Stomach (tissue), 9 donors: Measurements from ENCODE around the gene PROS1. TPM values are rescaled to one million over a fixed set of nuclear protein-coding genes. Genes with fewer than 3 reads are reported as not detected.

Source experiments
- DNase-seq, 2 donors: peaks; one replicate each; pipeline versions ENCODE4 v3.0.0 to v3.0.0-alpha.2; 2013 to 2019
- H3K27ac ChIP-seq, 5 donors: fragments of 200-600 bp in 4 of 5; sonication (generic) in 4 of 5; one replicate each; pipeline ENCODE4 v1.5.1; 2013 to 2019; ENCODE audit warnings: mild to moderate bottlenecking in 1 of 5, moderate library complexity in 1 of 5
- H3K27me3 ChIP-seq, 3 donors: fragments of 200-600 bp; sonication (generic); one replicate each; pipeline ENCODE4 v1.5.1; 2017 to 2019; ENCODE audit warnings: mixed run types in 1 of 3
- H3K36me3 ChIP-seq, 4 donors: fragments of 200-600 bp; sonication (generic); 1 replicate in 3 of 4; 2 replicates in 1 of 4; pipeline ENCODE4 v1.5.1; 2016 to 2019
- H3K4me1 ChIP-seq, 4 donors: fragments of 200-600 bp; sonication (generic); one replicate each; pipeline ENCODE4 v1.5.1; 2016 to 2019
- H3K4me3 ChIP-seq, 4 donors: fragments of 200-600 bp; sonication (generic) in 3 of 4; one replicate each; pipeline ENCODE4 v1.5.1; 2016 to 2019; ENCODE audit warnings: mild to moderate bottlenecking in 1 of 4
- H3K9me3 ChIP-seq, 4 donors: fragments of 200-600 bp; sonication (generic); one replicate each; pipeline ENCODE4 v1.5.1; 2016 to 2019
- CTCF ChIP-seq, 7 experiments: fragments of 450-650 bp in 4 of 7; fragments of 200-600 bp in 3 of 7; sonication (generic) in 3 of 7; IDR thresholded peaks; one replicate each; pipeline ENCODE4 v1.5.1; 2016 to 2019; ENCODE audit warnings: antibody characterized with exemption in 7 of 7, control low read depth in 2 of 7, mild to moderate bottlenecking in 1 of 7
- EP300 ChIP-seq: sonication (generic); formaldehyde crosslinking; IDR thresholded peaks from one replicate; pipeline ENCODE4 v1.6.1; 2017; ENCODE audit warnings: antibody characterized with exemption
- POLR2A ChIP-seq, 4 donors: fragments of 450-650 bp; IDR thresholded peaks; one replicate each; pipeline ENCODE4 v1.6.1; 2016; ENCODE audit warnings: antibody characterized with exemption in 4 of 4, control low read depth in 2 of 4, mild to moderate bottlenecking in 1 of 4, moderate library complexity in 1 of 4
- POLR2AphosphoS5 ChIP-seq, 3 donors: sonication (generic); formaldehyde crosslinking; IDR thresholded peaks; one replicate each; pipeline ENCODE4 v1.6.1; 2016; ENCODE audit warnings: antibody characterized with exemption in 3 of 3
- WGBS, 5 donors: extraction: QIAGEN DNeasy Blood & Tissue Kit in 3 of 5; methylation state at CpG; one replicate each; pipeline versions ENCODE4 v1.1.5 to v1.1.7; 2013 to 2018; 5-methylcytosine and 5-hydroxymethylcytosine counted together
- intact Hi-C: fragments of 100-400 bp; cut with DNase I; formaldehyde crosslinking; loops from one replicate; pipeline ENCODE4 v1.15.1; 2023; ENCODE audit warnings: low total_unique reads
- polyA plus RNA-seq, 3 donors: library from polyadenylated mRNA; stranded (reverse); fragments of 200-250 nt; gene quantifications; one replicate each; pipeline ENCODE4 v1.2.3, GENCODE V29; 2013
- total RNA-seq, 5 donors: library from RNA; depleted of rRNA; stranded (reverse); fragments of >200 nt; gene quantifications; one replicate each; pipeline versions ENCODE4 v1.1.0 to v1.2.3, GENCODE V29; 2014 to 2016
- donor health status: healthy with polysubstance abuse.
- donor health status: Bipolar disorder and iron deficiency.
- donor health status: healthy.

The PROS1 gene
- total and polyA plus RNA-seq, 8 donors: 2.2 to 37.5 (median 6.7) TPM

- H3K27ac ChIP-seq: no peak overlapping the region
- H3K9me3 ChIP-seq: peaks cover 0 to 7% (median 3%) of the 10 kb centered on the region in 4 donors
- no peaks in the 10 kb centered on the region for H3K27me3 ChIP-seq
- no peak for TF ChIP-seq POLR2AphosphoS5 (IDR thresholded peaks at IDR 0.05)
- TF ChIP-seq EP300: no peak
- TF ChIP-seq CTCF (IDR thresholded peaks at IDR 0.05): no peak
- TF ChIP-seq POLR2A (IDR thresholded peaks at IDR 0.05): no peak
- H3K4me1 ChIP-seq: no peaks in the 10 kb centered on the region
- intact Hi-C loops: no loop called here
- H3K4me3 ChIP-seq: no peak overlapping the region
- DNase-seq: no peak
- WGBS, 5 donors: 63 to 89% (median 84%) methylated on average over 1 of the region's 1 CpG
- H3K36me3 ChIP-seq: no peaks in the 10 kb centered on the region
Measured at GRCh38 chr3:93936549-93936948, 37.1 kb downstream of the PROS1 start.

- no peak overlapping the region for H3K27ac ChIP-seq
- no peaks in the 10 kb centered on the region for H3K4me1 ChIP-seq
- no peaks in the 10 kb centered on the region for H3K27me3 ChIP-seq
- H3K9me3 ChIP-seq: no peaks in the 10 kb centered on the region
- intact Hi-C loops: no loop called here
- 56 to 70% (median 58%) methylated on average over 5 of the region's 5 CpGs for WGBS, 5 donors
- no peak for TF ChIP-seq CTCF (IDR thresholded peaks at IDR 0.05)
- no peak for TF ChIP-seq POLR2AphosphoS5 (IDR thresholded peaks at IDR 0.05)
- H3K4me3 ChIP-seq: no peak overlapping the region
- DNase-seq: no peak
- H3K36me3 ChIP-seq: no peaks in the 10 kb centered on the region
Measured at GRCh38 chr3:93934366-93935046, 39.2 kb downstream of the PROS1 start.

GRCh38 chr3:93931597-93932229 lies 42.0 kb downstream of the PROS1 start:
- intact Hi-C loops: no loop called here
- H3K4me1 ChIP-seq: no peaks in the 10 kb centered on the region
- no peaks in the 10 kb centered on the region for H3K27me3 ChIP-seq
- no peak for DNase-seq
- no peaks in the 10 kb centered on the region for H3K36me3 ChIP-seq
- H3K4me3 ChIP-seq: no peak overlapping the region
- no peaks in the 10 kb centered on the region for H3K9me3 ChIP-seq
- no peak for TF ChIP-seq EP300
- TF ChIP-seq POLR2AphosphoS5 (IDR thresholded peaks at IDR 0.05): no peak
- no peak for TF ChIP-seq POLR2A (IDR thresholded peaks at IDR 0.05)
- TF ChIP-seq CTCF (IDR thresholded peaks at IDR 0.05): no peak
- H3K27ac ChIP-seq: no peak overlapping the region
- 88 to 95% (median 91%) methylated on average over 5 of the region's 5 CpGs for WGBS, 5 donors

- Histone ChIP-seq H3K27me3 (no peaks in the 10 kb centered on the region), H3K9me3 (no peaks in the 10 kb centered on the region), H3K4me1 (no peaks in the 10 kb centered on the region), H3K4me3 (no peak overlapping the region), H3K36me3 (no peaks in the 10 kb centered on the region), H3K27ac (no peak overlapping the region)
- intact Hi-C loops: no loop called here
- WGBS, 5 donors: 44 to 48% (median 48%) methylated on average over 3 of the region's 3 CpGs
- DNase-seq: no peak
- TF ChIP-seq POLR2AphosphoS5 (IDR thresholded peaks at IDR 0.05) (no peak), CTCF (IDR thresholded peaks at IDR 0.05) (no peak), EP300 (no peak), POLR2A (IDR thresholded peaks at IDR 0.05) (no peak)
Measured at GRCh38 chr3:93930041-93930440, 43.7 kb downstream of the PROS1 start.
